GM19328 (cell line): ENCODE data around the gene PHF8.
A peak's percentile ranks its signal among the peaks of the same experiment; 100 is the strongest.

Experiments used
- ATAC-seq: cut with Tn5 transposase; IDR thresholded peaks from one replicate; pipeline ENCODE4 v1.9.1; 2021; ENCODE audit warnings: mild to moderate bottlenecking, moderate library complexity; ENCODE audit not compliant: unreplicated experiment

Gene PHF8

DNA sequence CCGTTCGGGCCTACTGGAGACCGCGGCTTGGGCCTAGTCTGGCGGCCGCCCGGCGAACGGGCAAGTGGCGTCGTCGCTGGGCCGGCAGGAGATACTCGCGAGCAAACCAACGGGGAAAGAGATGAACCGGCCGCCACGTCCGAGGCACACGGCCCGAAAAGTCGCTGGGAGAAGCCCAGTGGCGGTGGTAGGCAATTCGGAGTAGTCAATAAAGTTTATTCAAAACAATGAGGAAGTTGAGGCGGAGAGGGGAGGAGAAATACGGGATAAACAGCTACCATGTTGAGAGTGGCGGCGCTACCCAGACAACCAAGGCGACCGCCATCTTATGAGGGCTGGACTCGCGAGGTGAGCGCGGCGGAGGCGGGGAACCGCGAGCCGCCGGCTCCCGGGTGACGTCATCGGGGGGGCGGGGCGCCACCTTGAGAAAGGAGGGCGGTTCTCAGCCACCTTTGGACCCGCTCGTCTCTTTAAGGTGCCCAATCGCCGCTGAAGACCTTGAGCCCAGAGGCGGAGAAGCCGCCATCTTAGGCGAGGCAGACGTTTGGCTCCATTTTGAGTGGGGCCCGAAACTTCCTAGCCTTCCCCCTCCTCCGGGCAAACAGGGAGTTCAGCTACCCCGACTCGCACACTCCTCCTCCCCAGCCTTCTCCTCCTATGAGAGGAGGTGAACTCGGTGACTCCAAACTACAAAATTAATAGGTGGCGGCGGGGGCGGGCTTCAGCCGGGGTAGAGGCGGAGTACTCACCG is at the start of gene PHF8:
Gene PHF8, minus strand, starts transcription at position 348 of the 751 bp plus-strand sequence. CDS start 1,745 bp downstream, outside the sequence.
- peak; percentile 81 for ATAC-seq

DNA sequence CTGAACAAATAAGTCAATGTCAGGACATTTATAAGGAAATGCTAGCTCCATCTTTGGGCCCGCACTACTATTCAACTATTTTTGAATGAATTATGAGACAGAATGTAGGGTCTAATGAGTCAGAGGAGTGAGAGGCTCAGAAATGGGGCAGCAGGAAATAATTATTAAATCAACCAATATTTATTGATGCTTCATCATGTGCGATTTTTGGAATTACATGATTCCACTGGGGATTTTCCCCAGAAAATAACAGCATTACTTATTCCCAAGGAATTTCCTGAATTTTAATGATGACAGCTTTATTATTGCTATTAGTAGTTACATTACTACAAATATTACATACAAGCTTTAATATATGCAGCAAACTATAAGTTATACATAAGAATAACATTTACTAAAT is 49.3 kb upstream of the PHF8 start:
- no peak for ATAC-seq

DNA sequence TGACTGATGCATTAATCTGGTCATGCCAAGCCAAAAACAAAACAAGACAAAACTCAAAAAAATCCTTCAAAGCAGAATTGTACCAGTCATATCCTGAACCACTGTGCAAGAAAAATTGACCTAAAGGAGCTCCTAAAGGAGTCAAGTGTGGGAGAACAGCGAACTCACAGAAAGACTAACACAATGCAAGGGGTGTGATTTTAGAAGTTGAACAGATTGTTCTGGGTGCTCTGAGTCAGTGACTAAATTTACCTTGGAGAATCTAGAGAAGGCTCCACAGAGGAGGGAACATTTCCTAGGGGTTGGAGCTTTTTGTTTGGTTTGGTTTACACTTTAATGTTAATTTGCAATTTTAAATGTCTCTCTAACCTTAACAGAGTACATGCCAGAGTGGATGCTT is 48.9 kb upstream of the PHF8 start:
- ATAC-seq: no peak

DNA sequence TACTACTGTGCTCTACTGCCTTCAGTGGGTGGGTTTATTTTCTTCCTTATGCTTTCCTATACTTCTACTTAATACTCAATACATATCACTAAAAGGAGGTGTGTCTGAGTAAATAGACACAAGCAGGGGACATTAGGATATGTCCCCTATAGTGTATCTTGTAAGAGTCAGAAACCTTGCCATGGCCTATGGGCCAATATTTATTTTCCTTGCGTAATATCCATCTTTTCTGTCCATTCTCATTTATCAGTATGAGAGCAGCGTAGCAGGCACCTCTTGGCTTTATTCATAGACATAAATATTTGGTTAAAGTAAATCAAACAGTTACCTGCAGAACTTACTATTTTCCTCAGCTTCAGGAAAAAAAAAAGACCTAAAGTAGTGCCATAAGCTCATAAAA is 46.6 kb upstream of the PHF8 start:
- no peak for ATAC-seq

DNA sequence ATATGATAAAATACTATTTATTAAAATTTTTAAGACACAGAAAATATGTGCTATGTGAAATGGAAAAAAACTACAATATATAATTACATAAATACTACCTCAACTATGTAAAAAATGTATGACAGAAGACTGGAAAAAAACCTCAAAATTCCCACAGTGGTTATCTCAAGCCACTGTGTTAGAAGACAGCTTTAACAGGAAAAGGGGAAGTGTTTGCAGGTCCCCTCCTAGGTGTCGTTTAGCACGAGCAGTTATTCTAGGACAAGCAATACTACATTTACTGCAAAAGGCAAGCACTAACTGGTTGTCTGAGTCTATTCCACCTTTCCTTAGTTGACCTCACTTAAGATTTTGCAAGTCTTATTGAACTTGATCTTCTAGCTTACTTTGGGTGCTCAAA is 44.9 kb upstream of the PHF8 start:
- ATAC-seq: no peak

DNA sequence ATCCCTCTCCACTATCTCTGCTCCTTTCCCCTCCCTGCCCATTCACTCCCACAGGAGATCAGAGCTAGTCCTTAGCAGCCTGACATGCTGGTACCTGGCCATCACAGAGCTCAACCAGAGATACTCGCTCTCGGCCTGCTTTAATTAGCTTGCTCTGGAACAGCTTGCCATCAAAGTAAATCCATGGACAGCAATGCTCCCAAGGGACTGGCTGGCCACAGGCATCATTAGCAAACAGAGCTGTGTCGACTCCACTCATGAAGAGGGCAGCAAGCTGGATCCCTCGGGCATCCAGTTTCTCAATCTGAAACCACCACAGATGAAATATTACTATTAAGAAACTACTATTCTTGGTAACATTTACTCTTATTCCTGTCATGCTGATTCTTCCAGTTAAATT is 43.4 kb upstream of the PHF8 start:
- ATAC-seq: no peak

DNA sequence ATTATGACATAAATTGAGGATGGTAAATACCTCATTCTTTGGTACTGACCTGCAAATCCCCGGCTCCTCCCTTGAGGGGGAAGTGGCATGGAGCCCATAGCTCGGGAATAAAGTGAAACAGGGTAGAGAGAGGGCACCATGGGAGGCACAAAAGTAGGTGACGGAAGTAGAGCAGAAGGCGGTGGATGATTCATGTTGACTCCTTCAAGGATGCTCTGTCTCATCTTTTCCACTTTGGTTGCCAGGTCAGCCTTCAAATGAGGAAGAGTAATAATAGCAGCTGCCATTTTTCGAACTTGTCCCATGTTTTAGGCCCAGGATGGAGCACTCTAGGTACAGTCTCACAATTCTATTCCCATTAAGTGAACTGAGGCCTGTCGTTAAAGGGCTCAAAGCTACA is 41.4 kb upstream of the PHF8 start:
- ATAC-seq: no peak

DNA sequence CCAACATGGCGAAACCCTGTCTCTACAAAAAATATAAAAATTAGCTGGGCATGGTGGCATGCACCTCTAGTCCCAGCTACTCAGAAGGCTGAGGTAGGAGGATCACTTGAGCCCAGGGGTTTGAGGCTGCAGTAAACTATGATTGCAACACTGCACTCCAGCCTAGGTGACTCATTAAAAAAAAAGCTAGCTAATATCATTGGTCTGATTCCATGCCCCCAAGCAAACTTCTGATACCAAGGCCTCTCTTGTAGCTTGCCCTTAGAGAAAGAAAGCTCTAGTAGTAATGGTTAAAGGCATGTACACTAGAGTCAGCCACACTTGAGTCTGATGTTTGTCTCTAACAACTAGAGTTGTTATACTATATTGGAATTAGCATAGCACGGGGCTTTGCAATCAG is 32.6 kb upstream of the PHF8 start:
- ATAC-seq: no peak

DNA sequence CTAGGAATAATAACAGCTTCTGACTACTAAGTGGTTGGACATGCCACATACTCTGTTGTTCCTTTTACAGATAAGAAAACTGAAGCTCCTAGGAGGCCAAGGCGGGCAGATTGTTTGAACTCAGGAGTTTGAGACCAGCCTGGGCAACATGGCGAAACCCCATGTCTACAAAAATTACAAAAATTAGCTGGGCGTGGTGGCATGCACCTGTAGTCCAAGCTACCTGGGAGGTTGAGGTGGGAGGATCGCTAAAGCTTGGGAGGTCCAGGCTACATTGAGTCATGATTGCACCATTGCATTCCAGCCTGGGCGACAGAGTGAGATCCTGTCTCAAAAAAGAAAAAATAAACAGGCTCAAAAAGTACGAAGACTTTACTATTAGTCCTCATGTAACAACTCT is 30.6 kb upstream of the PHF8 start:
- ATAC-seq: no peak

DNA sequence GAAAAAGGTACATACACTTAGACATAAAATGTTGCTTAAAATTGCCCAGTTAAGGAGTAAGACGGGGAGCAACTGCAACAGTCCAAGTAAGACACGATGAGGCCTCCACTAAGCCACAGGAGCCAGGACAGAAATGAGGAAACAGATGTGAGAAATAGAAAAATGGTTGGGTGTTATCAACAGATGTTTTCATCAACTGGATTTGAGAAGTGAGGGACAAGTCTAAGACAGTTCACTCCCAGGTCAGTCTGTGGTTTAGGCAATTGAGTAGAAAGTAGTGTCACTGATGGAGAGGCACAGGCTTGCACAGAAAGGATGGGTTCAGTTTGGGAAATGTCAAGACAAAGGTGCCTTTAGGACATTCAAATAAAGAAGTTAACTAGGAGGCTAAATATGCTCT is 23.5 kb upstream of the PHF8 start:
- no peak for ATAC-seq

DNA sequence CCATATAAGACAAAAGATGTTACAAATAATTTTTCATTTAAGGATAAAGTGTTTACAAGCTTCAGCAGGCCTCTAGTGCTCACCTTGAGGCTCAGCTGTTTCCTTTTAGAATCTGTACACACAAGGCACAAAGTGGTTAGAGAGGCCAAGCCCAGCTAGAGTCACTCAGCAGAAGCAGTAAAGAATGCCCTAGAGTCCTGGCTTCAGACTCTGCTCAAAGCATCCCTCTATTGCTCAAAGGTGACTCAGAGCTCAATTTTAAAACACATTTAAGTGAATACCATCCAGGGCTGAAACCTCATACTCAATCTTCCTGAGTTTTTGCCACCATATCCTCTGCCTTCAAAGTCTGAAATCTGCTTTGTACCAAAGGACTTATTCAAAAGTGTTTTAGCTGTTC is 22.6 kb upstream of the PHF8 start:
- ATAC-seq: no peak

DNA sequence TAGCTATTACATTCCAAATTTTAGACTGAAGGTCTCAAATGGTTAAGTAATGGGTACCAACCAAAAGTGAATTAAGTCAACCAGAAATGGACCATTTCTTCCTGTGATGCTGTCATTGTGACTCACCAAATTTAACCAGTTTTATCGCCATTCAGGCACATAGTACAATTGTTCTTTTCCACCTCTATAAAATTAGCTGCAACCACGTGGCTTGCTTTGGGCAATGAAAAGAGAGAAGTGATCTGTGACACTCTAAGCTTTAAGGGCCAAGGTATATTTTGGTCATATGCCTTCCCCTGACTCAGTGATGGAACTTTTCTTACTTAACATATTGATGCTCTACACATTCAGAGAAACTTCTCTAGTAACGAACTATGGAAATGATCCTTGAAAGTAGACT is 20.3 kb upstream of the PHF8 start:
- no peak for ATAC-seq

DNA sequence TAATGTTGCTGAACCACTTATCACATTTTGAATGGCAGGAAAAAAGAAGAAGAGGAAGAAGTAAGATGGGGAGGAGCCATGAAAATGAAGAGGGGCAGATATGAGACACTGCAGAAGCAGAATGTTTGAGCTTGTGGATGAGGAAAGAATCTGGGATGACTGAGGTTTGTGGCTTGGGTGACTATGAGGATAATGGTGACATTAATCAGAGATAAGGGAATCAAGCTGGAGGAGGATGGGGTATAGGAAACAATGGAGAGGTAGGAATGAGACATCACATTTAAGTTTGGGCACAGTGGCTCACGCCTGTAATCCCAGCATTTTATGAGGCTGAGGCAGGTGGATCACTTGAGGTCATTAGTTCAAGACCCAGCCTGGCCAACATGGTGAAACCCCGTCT is 19.1 kb upstream of the PHF8 start:
- no peak for ATAC-seq

DNA sequence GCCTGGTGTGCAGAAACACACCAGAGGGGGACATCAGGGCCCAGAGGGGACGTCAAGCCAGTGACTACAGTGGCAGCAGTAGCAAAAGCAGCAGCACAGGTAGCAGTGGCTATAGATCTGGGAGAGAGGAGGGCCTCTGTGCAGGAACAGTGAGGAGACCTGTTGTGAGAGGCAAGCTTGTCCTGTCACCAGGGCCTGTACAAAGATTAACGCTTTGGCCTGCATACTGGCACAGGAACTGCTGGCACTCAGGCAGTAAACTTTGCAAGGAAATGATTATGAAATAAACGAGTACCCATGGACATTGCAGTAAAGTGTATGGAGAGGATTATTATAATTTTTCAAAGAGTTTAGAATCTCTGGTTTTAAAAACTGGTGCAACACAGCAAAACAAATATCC is 5.5 kb upstream of the PHF8 start:
- ATAC-seq: no peak

DNA sequence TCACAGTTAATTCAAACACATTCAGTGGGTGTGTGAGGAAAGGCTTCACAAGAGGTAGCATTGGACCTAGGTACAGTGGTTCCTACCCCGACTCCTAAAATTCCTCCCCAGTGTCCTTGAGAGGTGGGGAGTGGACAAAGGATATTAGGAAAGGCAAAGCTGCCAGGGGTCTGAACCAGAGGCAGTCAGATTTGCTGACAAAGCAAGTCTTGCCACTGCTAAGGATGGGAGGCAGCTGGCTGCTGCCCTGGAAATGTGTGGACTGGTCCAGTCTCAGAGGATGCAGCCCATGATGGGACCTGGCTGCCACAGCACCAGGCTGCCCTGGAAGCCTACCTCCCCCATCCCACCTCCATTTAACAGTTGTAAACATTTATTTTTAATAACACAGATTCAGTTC is 4.1 kb upstream of the PHF8 start:
- ATAC-seq: no peak

DNA sequence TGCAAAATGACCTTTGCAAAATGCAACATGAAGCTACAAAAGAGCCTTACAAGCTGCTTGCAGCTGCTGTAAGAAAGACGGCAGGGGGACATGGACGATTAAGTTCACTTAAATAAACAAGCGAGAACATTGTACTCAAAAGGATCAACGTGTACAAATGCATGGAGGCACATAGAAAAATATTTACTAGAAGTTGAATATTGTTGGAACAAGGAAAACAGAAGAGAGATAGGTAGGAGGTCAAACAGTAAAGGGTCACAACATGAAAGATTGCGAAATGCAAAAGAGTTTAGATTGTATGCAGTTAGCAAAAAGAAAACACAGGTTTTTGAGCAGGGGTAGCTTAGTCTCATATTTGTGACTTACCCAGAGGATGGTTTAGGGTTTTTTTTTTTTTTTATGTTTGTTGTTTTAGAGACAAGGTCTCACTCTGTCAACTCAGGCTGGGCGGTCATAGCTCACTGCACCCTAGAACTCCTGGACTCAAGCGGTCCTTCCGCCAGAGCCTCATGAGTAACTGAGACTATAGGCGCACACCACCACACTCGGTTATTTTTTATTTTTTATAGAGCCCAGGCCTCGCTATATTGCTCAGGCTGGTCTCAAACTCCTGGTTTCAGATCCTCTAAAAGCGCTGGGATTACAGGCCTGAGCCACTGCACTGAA is 1.4 kb upstream of the PHF8 start:
- no peak for ATAC-seq

DNA sequence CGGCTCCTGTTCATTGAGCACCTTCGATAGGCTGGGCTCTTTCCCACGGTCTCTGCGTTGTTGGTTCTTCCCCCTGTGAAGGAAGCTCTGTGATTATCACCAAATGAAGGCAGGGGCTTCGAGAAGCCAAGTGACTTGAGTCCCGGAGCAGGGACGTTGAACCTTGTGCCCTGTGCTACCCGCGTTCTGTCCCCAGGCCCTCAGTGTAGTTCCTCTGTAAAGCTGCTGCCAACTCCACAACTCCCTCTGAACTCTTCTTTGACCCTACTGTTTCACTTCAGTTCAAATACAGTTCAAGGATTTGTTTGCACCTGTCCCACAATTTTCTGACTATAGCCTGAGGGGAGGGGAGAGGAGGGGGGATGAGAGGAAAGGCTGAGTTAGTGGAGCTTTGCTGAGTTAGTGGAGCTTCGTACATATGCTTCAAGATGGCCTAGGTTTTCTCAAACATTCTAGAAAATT is 635 bp upstream of the PHF8 start:
- ATAC-seq: no peak

DNA sequence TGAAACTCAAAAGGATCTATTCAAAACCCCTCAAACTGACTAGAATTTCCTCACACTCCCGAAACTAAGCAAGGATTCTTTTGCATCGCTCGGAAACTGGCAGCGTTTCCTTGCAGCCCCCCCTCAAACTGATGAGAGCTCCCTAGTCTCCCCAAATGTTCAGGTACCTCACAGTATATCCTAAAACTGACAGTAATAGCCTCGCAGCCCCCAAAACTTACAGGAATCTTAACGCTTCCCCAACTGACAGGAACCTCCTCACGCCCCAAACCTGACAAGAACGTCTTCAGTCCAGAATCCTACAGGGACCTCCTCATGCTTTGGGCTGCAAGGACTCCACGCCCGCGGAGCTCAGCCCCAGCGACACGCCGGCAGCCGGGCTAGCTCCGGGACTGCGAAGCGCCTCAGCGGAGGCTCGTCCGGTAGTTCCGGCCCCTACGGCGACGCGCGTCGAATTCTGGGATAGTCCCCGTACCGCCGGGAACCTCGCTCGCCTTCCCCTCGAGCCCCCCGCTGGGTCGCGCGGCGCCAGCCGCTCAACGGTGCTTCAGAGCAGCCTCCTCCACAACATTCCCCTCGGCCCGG is 640 bp downstream of the PHF8 start:
- peak; percentile 6 for ATAC-seq

DNA sequence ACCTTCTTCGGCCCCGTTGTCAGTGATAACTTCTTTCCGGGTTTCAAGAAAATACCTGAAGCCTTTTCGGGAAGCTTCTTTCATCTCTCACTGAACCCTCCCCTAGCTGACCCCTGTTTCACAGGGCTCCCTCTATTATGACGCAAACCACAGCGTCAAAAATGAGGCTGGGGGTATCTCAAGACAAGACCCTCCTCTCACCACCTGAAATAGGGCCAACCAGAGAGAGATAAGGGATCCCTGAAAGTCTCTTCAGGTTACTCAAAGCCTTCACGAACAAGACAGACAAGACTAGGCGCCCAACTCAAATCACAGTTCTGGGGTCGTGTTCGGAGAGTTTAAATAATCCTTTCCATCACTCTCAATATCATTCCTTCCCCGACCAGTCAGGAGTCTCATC is 1.2 kb downstream of the PHF8 start:
- ATAC-seq: no peak

DNA sequence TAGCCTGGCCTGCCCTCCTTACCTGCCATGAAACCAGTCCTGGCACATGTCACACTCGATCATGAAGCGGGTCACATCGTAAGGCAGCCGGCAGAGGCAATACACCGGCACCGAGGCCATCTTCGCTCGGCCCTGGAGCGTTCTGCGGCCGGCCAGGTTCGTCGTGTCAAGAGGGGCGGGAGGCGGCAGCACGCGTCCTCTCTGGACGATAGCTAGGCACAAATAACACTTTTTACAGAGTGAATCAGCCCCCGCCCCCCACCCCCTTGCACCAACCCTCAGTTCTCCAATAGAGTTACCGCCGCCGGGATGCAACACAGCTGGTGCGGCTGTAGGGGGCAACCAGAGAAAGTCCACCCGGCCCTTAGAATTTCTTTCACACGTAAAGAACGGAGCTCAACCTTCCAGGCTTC is 1.7 kb downstream of the PHF8 start:
- no peak for ATAC-seq

DNA sequence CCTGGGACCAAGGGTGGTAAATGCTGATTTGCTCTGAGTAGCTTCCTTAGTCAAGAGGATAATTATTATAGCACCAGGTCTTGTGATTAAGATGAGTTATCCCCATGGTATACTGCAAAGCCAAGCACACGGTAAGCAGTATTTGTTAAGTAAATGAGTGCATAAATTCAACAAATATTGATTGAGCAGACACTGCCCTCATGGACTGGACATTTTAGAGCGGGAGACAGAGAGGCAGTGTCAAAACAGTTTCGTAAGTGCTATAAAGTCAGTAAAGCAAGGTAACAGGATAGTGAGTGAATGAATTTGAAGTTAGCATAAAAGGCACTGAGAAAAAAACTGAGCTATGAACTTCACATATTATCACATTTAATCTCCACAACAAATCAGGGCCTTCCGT is 13.9 kb downstream of the PHF8 start:
- ATAC-seq: no peak

DNA sequence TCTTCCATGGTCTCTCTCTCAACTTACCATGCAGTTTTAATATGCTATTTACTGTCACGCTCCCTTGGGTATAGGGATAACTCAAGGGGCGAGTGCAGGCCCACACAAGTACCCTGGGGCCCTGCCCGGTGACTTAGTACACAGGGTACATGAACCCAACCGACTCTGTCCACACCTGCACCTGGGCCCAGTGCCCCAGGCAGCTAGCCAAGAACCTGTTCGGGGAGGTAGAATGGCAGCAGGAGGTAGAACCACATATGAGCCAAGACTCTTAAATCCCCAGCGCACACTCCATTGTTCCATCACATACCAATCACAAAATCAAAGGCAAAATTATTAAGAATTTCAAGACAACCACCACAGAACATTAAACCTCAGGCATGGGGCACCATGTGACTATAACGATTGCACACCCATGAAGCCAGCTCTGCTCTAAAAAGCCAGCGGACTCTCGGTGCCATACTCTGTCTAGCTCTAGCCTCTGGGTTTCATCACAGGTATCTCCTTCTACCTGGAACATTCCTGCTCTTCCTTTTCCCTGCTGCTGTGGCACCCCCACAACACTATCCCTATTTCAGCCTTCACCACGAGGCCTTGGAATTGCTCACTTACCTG is 14.6 kb downstream of the PHF8 start:
- no peak for ATAC-seq
